Measurements from ENCODE around the gene PPDPF.

PPDPF gene

GRCh38 chr20:63560856-63561609 is 40.5 kb downstream of the PPDPF start:
- peaks cover 13% of the 10 kb centered on the region; the same call in 1 of the 2 replicates for H3K27me3 ChIP-seq (ENCODE audit: insufficient read depth, low read depth)
- no peak for TF ChIP-seq CTCF (conservative IDR thresholded peaks at IDR 0.05; ENCODE audit: low read depth, low read length)
- no peak overlapping the region for H2AFZ ChIP-seq (ENCODE audit: low read depth)
- H3K27ac ChIP-seq = no peak overlapping the region
- no peaks in the 10 kb centered on the region for H3K4me1 ChIP-seq (ENCODE audit: low read depth, poor library complexity, severe bottlenecking)
- H3K36me3 ChIP-seq (ENCODE audit: insufficient read depth) = no peaks in the 10 kb centered on the region
- no peaks in the 10 kb centered on the region for H3K79me2 ChIP-seq (ENCODE audit: insufficient read depth, low read depth)
- no peaks in the 10 kb centered on the region for H4K20me1 ChIP-seq (ENCODE audit: insufficient read depth)
- no peak overlapping the region for H3K9ac ChIP-seq
- H3K4me2 ChIP-seq = no peak overlapping the region
- no peak overlapping the region for H3K4me3 ChIP-seq (IDR thresholded peaks at IDR 0.05; ENCODE audit: insufficient read depth, low read depth, low read length)

GRCh38 chr20:63561624-63562396 is 41.2 kb downstream of the PPDPF start:
- no peak overlapping the region for H3K27ac ChIP-seq
- H3K36me3 ChIP-seq (ENCODE audit: insufficient read depth) = no peaks in the 10 kb centered on the region
- no peaks in the 10 kb centered on the region for H4K20me1 ChIP-seq (ENCODE audit: insufficient read depth)
- no peak overlapping the region for H3K4me2 ChIP-seq
- no peaks in the 10 kb centered on the region for H3K4me1 ChIP-seq (ENCODE audit: low read depth, poor library complexity, severe bottlenecking)
- H3K27me3 ChIP-seq (ENCODE audit: insufficient read depth, low read depth) = peaks cover 7% of the 10 kb centered on the region; the same call in 1 of the 2 replicates
- H2AFZ ChIP-seq (ENCODE audit: low read depth) = no peak overlapping the region
- no peak overlapping the region for H3K9ac ChIP-seq
- H3K79me2 ChIP-seq (ENCODE audit: insufficient read depth, low read depth) = no peaks in the 10 kb centered on the region
- no peak overlapping the region for H3K4me3 ChIP-seq (IDR thresholded peaks at IDR 0.05; ENCODE audit: insufficient read depth, low read depth, low read length)
- TF ChIP-seq CTCF (conservative IDR thresholded peaks at IDR 0.05; ENCODE audit: low read depth, low read length) = no peak

GRCh38 chr20:63562461-63563224 is 42.1 kb downstream of the PPDPF start:
- Histone ChIP-seq H4K20me1 (ENCODE audit: insufficient read depth) (no peaks in the 10 kb centered on the region), H3K4me2 (no peak overlapping the region), H3K4me3 (IDR thresholded peaks at IDR 0.05; ENCODE audit: insufficient read depth, low read depth, low read length) (no peak overlapping the region)

More at GRCh38 chr20:63562461-63563224, 42.1 kb downstream of the PPDPF start:
- Histone ChIP-seq H3K4me1 (ENCODE audit: low read depth, poor library complexity, severe bottlenecking) (peaks cover 4% of the 10 kb centered on the region), H3K27ac (no peak overlapping the region), H3K9ac (no peak overlapping the region), H2AFZ (ENCODE audit: low read depth) (no peak overlapping the region), H3K27me3 (ENCODE audit: insufficient read depth, low read depth) (peaks cover 3% of the 10 kb centered on the region; the same call in 1 of the 2 replicates), H3K79me2 (ENCODE audit: insufficient read depth, low read depth) (no peaks in the 10 kb centered on the region), H3K36me3 (ENCODE audit: insufficient read depth) (no peaks in the 10 kb centered on the region)
- TF ChIP-seq CTCF (conservative IDR thresholded peaks at IDR 0.05; ENCODE audit: low read depth, low read length) = no peak
